Measurements from ENCODE around the gene RGS14. TPM values are rescaled to one million over a fixed set of nuclear protein-coding genes. Genes with fewer than 3 reads are reported as not detected.

Gene RGS14
- total RNA-seq, 4 donors from 2014 or later: 10.2 to 29.6 (median 16.4) TPM

GRCh38 chr5:177317959-177318377 is 39.8 kb upstream of the RGS14 start:
- WGBS, 2 donors: 37 to 42% methylated on average over 7 of the region's 7 CpGs
- DNase-seq (ENCODE audit: low spot score in 2 of 2): peak; percentile 42 to 75
- H3K4me3 ChIP-seq: no peak overlapping the region
- TF ChIP-seq, protein P1, sequence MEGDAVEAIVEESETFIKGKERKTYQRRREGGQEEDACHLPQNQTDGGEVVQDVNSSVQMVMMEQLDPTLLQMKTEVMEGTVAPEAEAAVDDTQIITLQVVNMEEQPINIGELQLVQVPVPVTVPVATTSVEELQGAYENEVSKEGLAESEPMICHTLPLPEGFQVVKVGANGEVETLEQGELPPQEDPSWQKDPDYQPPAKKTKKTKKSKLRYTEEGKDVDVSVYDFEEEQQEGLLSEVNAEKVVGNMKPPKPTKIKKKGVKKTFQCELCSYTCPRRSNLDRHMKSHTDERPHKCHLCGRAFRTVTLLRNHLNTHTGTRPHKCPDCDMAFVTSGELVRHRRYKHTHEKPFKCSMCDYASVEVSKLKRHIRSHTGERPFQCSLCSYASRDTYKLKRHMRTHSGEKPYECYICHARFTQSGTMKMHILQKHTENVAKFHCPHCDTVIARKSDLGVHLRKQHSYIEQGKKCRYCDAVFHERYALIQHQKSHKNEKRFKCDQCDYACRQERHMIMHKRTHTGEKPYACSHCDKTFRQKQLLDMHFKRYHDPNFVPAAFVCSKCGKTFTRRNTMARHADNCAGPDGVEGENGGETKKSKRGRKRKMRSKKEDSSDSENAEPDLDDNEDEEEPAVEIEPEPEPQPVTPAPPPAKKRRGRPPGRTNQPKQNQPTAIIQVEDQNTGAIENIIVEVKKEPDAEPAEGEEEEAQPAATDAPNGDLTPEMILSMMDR (IDR thresholded peaks at IDR 0.05): peak; percentile 67 to 76 (median 75)
- TF ChIP-seq POLR2A (IDR thresholded peaks at IDR 0.05): no peak
- H3K27me3 ChIP-seq: no peaks in the 10 kb centered on the region
- no peaks in the 10 kb centered on the region for H3K9me3 ChIP-seq
- H3K36me3 ChIP-seq: peaks cover 0 to 19% (median 0%) of the 10 kb centered on the region in 3 donors
- H3K27ac ChIP-seq: no peak overlapping the region
- H3K4me1 ChIP-seq: peaks cover 0 to 2% (median under 1%) of the 10 kb centered on the region in 4 donors

GRCh38 chr5:177319913-177320588 is 37.7 kb upstream of the RGS14 start:
- no peak overlapping the region for H3K4me3 ChIP-seq
- DNase-seq (ENCODE audit: low spot score in 2 of 2): no peak

GRCh38 chr5:177320879-177321278 is 36.8 kb upstream of the RGS14 start:
- no peak overlapping the region for H3K27ac ChIP-seq
- no peaks in the 10 kb centered on the region for H3K27me3 ChIP-seq
- H3K36me3 ChIP-seq: peaks cover 0 to 27% (median 0%) of the 10 kb centered on the region in 3 donors
- no peaks in the 10 kb centered on the region for H3K4me1 ChIP-seq
- no peak for DNase-seq (ENCODE audit: low spot score in 2 of 2)
- H3K9me3 ChIP-seq: no peaks in the 10 kb centered on the region
- WGBS, 2 donors: 80 to 97% methylated on average over 7 of the region's 7 CpGs
- no peak overlapping the region for H3K4me3 ChIP-seq
- no peak for TF ChIP-seq EP300 (IDR thresholded peaks at IDR 0.05)
- TF ChIP-seq POLR2A (IDR thresholded peaks at IDR 0.05): no peak
- TF ChIP-seq, protein P1 (IDR thresholded peaks at IDR 0.05): no peak

More at GRCh38 chr5:177319913-177320588, 37.7 kb upstream of the RGS14 start:
- TF ChIP-seq EP300 (IDR thresholded peaks at IDR 0.05): no peak
- Histone ChIP-seq H3K9me3 (no peaks in the 10 kb centered on the region), H3K36me3 (peaks cover 0 to 25% (median 0%) of the 10 kb centered on the region in 3 donors), H3K27ac (no peak overlapping the region), H3K4me1 (no peaks in the 10 kb centered on the region), H3K27me3 (no peaks in the 10 kb centered on the region)
- WGBS, 2 donors: 90 to 96% methylated on average over 13 to 14 of the region's 14 CpGs

DNA sequence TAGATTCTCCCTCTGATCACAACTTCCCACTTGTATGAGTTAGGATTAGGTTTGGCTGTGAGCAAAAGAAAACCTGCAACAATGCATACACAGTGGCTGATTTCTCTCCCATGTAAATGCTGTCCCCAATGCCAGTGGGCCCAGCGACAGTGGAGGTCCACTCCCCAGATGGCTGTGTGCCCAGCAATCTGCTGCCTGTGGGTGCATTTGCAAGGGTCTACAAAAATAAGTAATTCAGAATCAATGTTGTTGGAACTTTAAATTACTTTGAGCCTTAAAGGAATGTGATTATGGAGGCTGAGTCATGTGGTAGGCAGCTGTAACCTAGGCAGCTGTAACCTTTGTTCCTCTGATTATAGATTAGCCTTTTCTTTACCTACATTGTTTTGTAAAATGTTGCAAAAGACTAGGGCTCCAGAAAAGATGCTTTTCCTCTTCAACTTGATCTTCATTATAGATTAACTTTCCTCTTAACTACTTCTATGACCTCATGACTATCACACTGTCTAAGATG is 31.8 kb upstream of the RGS14 start:
- Histone ChIP-seq H3K4me1 (no peaks in the 10 kb centered on the region), H3K36me3 (peaks cover 0 to 42% (median 0%) of the 10 kb centered on the region in 3 donors), H3K27ac (no peak overlapping the region), H3K27me3 (no peaks in the 10 kb centered on the region), H3K9me3 (no peaks in the 10 kb centered on the region), H3K4me3 (no peak overlapping the region)
- WGBS, 2 donors: 62 to 70% methylated on average over 1 of the region's 1 CpG
- DNase-seq (ENCODE audit: low spot score in 2 of 2): no peak
- TF ChIP-seq EP300 (IDR thresholded peaks at IDR 0.05): no peak
- TF ChIP-seq POLR2A (IDR thresholded peaks at IDR 0.05): no peak
- TF ChIP-seq, protein P1 (IDR thresholded peaks at IDR 0.05): no peak

GRCh38 chr5:177327539-177328522 is 29.9 kb upstream of the RGS14 start:
- 69 to 74% methylated on average over 28 of the region's 28 CpGs for WGBS, 2 donors
- TF ChIP-seq EP300 (IDR thresholded peaks at IDR 0.05) (no peak), POLR2A (IDR thresholded peaks at IDR 0.05) (no peak)
- TF ChIP-seq, protein P1 (IDR thresholded peaks at IDR 0.05): no peak
- Histone ChIP-seq H3K4me3 (no peak overlapping the region), H3K9me3 (no peaks in the 10 kb centered on the region), H3K27me3 (no peaks in the 10 kb centered on the region), H3K27ac (peak overlapping the region in 1 of 4 donors; percentile 15), H3K36me3 (peaks cover 0 to 60% (median 6%) of the 10 kb centered on the region in 3 donors), H3K4me1 (no peaks in the 10 kb centered on the region)
- DNase-seq (ENCODE audit: low spot score in 2 of 2): no peak

All from tibial nerve (tissue), 4 donors.